NT2/D1 (cell line): Measurements from ENCODE around the gene NCOR1.

ENCODE experiments used
- SUZ12 ChIP-seq: IDR thresholded peaks from 2 replicates; pipeline ENCODE4 v1.6.1; 2011; ENCODE audit not compliant: insufficient read length, insufficient read depth; ENCODE audit errors: extremely low read depth
- YY1 ChIP-seq: IDR thresholded peaks from 2 replicates; pipeline ENCODE4 v1.6.1; 2011; ENCODE audit not compliant: insufficient read length, insufficient read depth
- ZNF274 ChIP-seq: IDR thresholded peaks from 2 replicates; pipeline ENCODE4 v1.6.1; 2011; ENCODE audit warnings: mild to moderate bottlenecking, low read depth, low read length

DNA sequence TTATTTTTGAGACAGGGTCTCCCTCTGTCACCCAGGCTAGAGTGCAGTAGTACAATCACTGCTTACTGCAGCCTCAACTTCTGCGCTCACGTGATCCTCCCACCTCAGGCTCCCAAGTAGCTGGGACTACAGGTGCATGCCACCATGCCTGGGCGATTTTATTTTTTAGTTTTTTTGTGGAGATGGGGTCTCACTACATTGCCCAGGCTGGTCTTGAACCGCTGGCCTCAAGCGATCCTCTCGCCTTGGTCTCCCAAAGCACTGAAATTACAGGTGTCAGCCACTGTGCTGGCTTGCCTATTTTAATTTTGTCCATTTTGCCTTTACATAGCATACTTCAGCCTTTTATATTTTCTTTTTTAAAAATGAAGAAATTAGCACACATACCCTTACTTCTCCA lies 164.5 kb downstream of the NCOR1 start:
- TF ChIP-seq ZNF274 (no peak), YY1 (no peak), SUZ12 (no peak)
